ENCODE data around the gene SGK1.

DNA sequence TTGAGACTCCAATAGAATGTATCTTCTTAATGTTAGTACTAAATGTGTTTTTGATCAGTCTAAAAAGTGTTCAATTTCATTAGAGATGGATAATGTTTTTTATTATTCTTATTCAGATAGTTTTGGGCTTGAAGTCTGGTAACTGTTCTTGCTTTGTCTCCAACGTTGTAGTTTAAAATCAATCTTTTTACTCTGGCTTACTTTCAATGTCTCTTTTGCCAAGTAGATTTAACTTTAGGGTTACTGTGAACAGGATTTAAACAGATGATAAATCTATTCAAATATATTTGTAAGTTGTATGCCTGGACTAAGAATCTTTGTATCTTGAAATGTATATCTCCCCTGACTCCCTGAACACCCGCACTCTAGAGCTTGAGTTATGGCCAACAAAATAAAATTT lies 51.1 kb downstream of the SGK1 start:
- TF ChIP-seq, protein P1, sequence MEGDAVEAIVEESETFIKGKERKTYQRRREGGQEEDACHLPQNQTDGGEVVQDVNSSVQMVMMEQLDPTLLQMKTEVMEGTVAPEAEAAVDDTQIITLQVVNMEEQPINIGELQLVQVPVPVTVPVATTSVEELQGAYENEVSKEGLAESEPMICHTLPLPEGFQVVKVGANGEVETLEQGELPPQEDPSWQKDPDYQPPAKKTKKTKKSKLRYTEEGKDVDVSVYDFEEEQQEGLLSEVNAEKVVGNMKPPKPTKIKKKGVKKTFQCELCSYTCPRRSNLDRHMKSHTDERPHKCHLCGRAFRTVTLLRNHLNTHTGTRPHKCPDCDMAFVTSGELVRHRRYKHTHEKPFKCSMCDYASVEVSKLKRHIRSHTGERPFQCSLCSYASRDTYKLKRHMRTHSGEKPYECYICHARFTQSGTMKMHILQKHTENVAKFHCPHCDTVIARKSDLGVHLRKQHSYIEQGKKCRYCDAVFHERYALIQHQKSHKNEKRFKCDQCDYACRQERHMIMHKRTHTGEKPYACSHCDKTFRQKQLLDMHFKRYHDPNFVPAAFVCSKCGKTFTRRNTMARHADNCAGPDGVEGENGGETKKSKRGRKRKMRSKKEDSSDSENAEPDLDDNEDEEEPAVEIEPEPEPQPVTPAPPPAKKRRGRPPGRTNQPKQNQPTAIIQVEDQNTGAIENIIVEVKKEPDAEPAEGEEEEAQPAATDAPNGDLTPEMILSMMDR (IDR thresholded peaks at IDR 0.05): no peak
- no peak for TF ChIP-seq POLR2A (IDR thresholded peaks at IDR 0.05)

Measured in Peyer's patch (tissue), 4 donors.